PC-3 (cell line): ENCODE results near the gene TMEM131L.

Experiments used
- CTCF ChIP-seq: fragments of 300-600 bp; sonication (generic); conservative IDR thresholded peaks from 2 replicates; pipeline ENCODE4 v1.5.1; 2017; ENCODE audit warnings: antibody characterized with exemption, low read depth, mild to moderate bottlenecking, low read length
- EZH2 ChIP-seq: fragments of 300-600 bp; sonication (generic); IDR thresholded peaks from one replicate; pipeline ENCODE4 v1.6.1; 2017; ENCODE audit warnings: antibody characterized with exemption, mild to moderate bottlenecking, low read length; ENCODE audit not compliant: unreplicated experiment

DNA sequence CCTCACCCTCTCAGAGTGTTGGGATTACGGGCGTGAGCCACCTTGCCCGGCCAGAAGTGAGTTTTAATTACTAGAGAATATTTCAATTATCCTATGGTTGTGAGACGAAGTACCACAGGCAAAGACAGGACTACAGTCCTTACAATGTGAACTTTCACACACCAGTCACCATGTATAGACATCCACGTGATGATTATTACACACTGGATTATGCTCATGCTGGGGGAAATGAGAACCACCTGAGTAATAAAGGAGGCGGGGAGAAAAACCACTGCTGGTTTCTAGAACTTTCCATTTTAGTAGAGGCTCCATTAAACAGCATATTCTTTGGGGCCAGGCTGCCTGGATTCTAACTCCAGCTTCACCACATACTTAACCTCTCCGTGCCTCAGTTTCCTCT lies 175.4 kb downstream of the TMEM131L start:
- TF ChIP-seq CTCF, result no peak
- no peak for TF ChIP-seq EZH2
